Fibroblast of lung (primary cell): ENCODE results near the gene HP.

ENCODE experiments used
- EZH2 ChIP-seq: IDR thresholded peaks from 2 replicates; pipeline ENCODE4 v1.5.1; 2012; ENCODE audit warnings: low read length, control low read depth, mild to moderate bottlenecking; ENCODE audit errors: missing control alignments
- TF ChIP-seq, protein P1 (sequence below), 2 donors: IDR thresholded peaks in 1 of 2; conservative IDR thresholded peaks in 1 of 2; 1 replicate in 1 of 2; 2 replicates in 1 of 2; pipeline ENCODE4 v1.5.1; 2011 to 2012; ENCODE audit warnings: low read length in 2 of 2, control low read depth in 1 of 2, inconsistent platforms in 1 of 2, low read depth in 1 of 2, mild to moderate bottlenecking in 1 of 2

DNA sequence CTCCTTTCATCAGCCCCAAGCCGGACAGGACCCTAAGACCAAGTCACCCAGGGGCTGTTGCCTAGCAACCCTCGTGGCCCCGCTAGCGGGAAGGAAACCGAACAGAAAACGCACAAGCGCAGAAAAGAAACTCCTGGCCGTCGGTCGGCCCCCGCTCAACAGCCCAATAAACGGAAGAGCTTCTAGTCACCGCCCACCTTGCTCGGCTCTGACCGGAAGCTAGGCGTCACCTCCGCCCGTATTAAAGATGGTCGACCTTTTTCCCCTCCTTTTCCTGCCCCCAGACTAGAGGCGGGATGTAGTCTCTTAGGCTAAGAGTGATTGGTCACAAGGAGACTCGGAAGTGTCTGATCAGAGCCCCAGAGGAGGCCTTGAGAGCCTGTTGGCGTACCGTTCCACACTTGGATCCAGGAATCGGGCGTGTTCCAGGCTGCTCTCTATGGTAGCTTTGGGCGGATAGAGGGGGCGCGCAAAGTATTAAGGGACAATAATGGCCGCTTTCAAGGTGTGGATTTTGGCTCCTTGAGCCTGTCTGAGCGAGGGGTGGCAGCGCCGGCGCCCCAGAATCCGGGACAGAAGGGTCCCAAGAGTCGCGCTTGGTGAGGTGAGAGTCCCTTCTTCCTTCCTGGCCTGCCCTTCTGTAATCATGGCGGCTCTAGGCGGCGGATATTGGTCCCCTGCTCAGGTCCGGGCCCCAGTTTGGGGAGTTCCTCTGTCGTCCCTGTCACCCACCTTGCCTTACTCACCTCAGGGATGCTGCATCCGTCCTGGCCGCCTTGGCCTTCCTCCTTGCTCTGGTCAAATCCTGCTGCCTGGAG, 39.4 kb downstream of the HP start, which contains the start of the genes DHX38 and TXNL4B:
- TF ChIP-seq, protein P1, sequence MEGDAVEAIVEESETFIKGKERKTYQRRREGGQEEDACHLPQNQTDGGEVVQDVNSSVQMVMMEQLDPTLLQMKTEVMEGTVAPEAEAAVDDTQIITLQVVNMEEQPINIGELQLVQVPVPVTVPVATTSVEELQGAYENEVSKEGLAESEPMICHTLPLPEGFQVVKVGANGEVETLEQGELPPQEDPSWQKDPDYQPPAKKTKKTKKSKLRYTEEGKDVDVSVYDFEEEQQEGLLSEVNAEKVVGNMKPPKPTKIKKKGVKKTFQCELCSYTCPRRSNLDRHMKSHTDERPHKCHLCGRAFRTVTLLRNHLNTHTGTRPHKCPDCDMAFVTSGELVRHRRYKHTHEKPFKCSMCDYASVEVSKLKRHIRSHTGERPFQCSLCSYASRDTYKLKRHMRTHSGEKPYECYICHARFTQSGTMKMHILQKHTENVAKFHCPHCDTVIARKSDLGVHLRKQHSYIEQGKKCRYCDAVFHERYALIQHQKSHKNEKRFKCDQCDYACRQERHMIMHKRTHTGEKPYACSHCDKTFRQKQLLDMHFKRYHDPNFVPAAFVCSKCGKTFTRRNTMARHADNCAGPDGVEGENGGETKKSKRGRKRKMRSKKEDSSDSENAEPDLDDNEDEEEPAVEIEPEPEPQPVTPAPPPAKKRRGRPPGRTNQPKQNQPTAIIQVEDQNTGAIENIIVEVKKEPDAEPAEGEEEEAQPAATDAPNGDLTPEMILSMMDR (conservative IDR thresholded peaks at IDR 0.05 in 1 of 2, IDR thresholded peaks at IDR 0.05 in 1 of 2; ENCODE audit: low read depth in 1 of 2, low read length in 2 of 2) = no peak
- TF ChIP-seq EZH2 = no peak
